Breast epithelium (tissue), 4 donors: ENCODE data around the gene IFNL4. TPM values are rescaled to one million over a fixed set of nuclear protein-coding genes. Genes with fewer than 3 reads are reported as not detected.
"Not testable (repeated sequence)": the region's sequence is repeated elsewhere in the genome, so short reads cannot be mapped to it uniquely, and the experiment has no call there.

Experiments used
- DNase-seq, 2 donors: peaks; one replicate each; pipeline ENCODE4 v3.0.0-alpha.2; 2019; ENCODE audit warnings: low spot score in 2 of 2
- H3K27ac ChIP-seq, 2 donors: fragments of 200-600 bp; sonication (generic) in 1 of 2; one replicate each; pipeline ENCODE4 v1.5.1; 2016 to 2019; ENCODE audit warnings: mild to moderate bottlenecking in 1 of 2
- H3K27me3 ChIP-seq, 2 donors: fragments of 200-600 bp; sonication (generic) in 1 of 2; one replicate each; pipeline versions ENCODE4 v1.5.1 to v1.6.0; 2017 to 2019; ENCODE audit warnings: control low read depth in 1 of 2, mild to moderate bottlenecking in 1 of 2
- H3K36me3 ChIP-seq: fragments of 200-600 bp; one replicate; pipeline ENCODE4 v1.5.1; 2019
- H3K4me1 ChIP-seq, 2 donors: fragments of 200-600 bp; sonication (generic); one replicate each; pipeline ENCODE4 v1.5.1; 2016 to 2019; ENCODE audit warnings: control low read depth in 1 of 2
- H3K4me3 ChIP-seq, 3 donors: fragments of 200-600 bp; sonication (generic); 1 replicate in 2 of 3; 2 replicates in 1 of 3; pipeline ENCODE4 v1.5.1; 2016 to 2019; ENCODE audit warnings: mild to moderate bottlenecking in 3 of 3, moderate library complexity in 2 of 3
- H3K9me3 ChIP-seq, 2 donors: fragments of 200-600 bp; sonication (generic) in 1 of 2; one replicate each; pipeline ENCODE4 v1.5.1; 2016 to 2019; ENCODE audit warnings: control low read depth in 1 of 2
- CTCF ChIP-seq, 3 donors: fragments of 450-650 bp; IDR thresholded peaks; one replicate each; pipeline ENCODE4 v1.5.1; 2016 to 2017; ENCODE audit warnings: antibody characterized with exemption in 3 of 3, mild to moderate bottlenecking in 3 of 3, moderate library complexity in 3 of 3
- POLR2A ChIP-seq: fragments of 450-650 bp; IDR thresholded peaks from one replicate; pipeline ENCODE4 v1.6.1; 2016; ENCODE audit warnings: antibody characterized with exemption, mild to moderate bottlenecking, moderate library complexity
- POLR2AphosphoS5 ChIP-seq, 3 donors: sonication (generic); formaldehyde crosslinking; IDR thresholded peaks; one replicate each; pipeline ENCODE4 v1.6.1; 2017; ENCODE audit warnings: antibody characterized with exemption in 3 of 3
- intact Hi-C: fragments of 100-400 bp; cut with DNase I; formaldehyde crosslinking; loops from one replicate; pipeline ENCODE4 v1.15.1; 2023; ENCODE audit warnings: low total_unique reads
- total RNA-seq, 3 donors: library from RNA; depleted of rRNA; stranded (reverse); fragments of >200 nt; gene quantifications; one replicate each; pipeline ENCODE4 v1.1.0, GENCODE V29; 2016

Gene IFNL4
- total RNA-seq, 3 donors from 2014 or later, result not detected

GRCh38 chr19:39224910-39225309 is 23.7 kb downstream of the IFNL4 start:
- no peak for DNase-seq
- H3K27ac ChIP-seq, result no peak overlapping the region
- TF ChIP-seq CTCF (IDR thresholded peaks at IDR 0.05), result no peak
- no peak for TF ChIP-seq POLR2A
- TF ChIP-seq POLR2AphosphoS5 (IDR thresholded peaks at IDR 0.05), result no peak
- H3K27me3 ChIP-seq, result no peaks in the 10 kb centered on the region
- no peaks in the 10 kb centered on the region for H3K9me3 ChIP-seq
- no peak overlapping the region for H3K4me3 ChIP-seq
- H3K36me3 ChIP-seq, result no peaks in the 10 kb centered on the region
- intact Hi-C loops, result no loop called here
- H3K4me1 ChIP-seq, result no peaks in the 10 kb centered on the region

DNA sequence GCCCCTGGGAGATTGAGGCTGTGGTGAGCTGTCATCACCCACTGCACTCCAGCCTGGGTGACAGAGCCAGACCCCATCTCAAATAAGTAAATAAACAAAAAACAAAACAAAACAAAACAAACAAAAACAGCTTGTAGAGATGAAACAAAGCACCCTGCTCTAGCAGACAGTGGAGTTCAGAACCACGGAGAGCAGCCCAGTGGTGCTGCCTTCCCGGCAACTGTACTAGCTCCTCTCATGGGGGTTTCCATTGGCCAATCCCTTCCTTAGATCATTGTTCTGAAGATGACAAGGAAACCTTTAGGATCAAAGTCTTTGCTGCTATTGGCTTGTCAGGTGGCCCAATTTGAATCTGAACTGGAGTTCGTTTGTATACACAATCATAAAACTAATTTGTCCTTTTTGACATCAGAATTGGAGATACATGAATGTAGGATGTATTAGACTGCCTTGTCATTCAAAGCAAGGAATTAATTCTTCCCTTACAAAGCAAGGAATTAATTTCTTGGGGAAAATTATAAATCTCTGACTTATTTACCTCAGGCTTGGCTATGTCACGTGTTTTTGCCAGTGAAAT is 24.9 kb downstream of the IFNL4 start:
- TF ChIP-seq POLR2A, result no peak
- no peak for TF ChIP-seq POLR2AphosphoS5 (IDR thresholded peaks at IDR 0.05)
- no peak for TF ChIP-seq CTCF (IDR thresholded peaks at IDR 0.05)
- H3K4me3 ChIP-seq, result no peak overlapping the region
- intact Hi-C loops, result no loop called here

GRCh38 chr19:39219108-39219507 is 29.5 kb downstream of the IFNL4 start:
- not testable (repeated sequence) for H3K27me3 ChIP-seq, H3K4me1 ChIP-seq

More for the DNA sequence above, 24.9 kb downstream of the IFNL4 start:
- Histone ChIP-seq H3K9me3 (no peaks in the 10 kb centered on the region), H3K27me3 (no peaks in the 10 kb centered on the region), H3K27ac (no peak overlapping the region), H3K4me1 (no peaks in the 10 kb centered on the region), H3K36me3 (no peaks in the 10 kb centered on the region)
- DNase-seq, result no peak

DNA sequence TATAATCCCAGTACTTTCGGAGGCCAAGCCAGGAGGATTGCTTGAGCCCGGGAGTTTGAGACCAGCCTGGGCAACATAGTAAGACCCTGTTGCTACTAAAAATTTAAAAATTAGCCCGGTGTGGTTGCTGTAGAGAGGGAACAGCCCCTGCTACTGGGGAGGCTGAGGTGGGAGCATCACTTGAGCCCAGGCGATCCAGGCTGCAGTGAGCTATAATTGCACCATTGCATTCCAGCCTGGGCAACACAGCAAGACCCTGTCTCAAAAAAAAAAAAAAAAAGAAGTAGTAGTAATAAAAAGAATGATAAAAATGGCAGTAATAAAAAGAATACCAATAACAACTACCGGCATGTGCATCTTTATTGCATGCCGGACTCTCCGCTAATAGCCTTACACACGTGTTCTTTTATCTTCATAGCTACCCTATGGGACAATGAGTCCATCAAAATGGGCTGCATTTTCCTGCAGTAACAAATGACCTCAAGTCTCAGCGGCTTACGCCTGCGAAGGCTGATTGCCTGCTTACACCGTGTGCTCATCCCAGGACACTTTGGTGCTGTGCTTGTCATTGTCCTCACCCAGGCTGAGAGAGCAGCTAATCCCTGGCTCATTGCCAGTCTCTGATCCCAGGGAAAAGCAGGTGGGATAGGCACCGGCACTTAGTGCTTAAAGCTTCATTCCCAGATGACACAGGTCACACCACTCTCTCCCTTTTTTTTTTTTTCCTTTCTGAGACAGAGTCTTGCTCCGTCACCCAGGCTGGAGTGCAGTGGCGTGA is 30.2 kb downstream of the IFNL4 start:
- Histone ChIP-seq H3K4me1 (no peaks in the 10 kb centered on the region), H3K4me3 (no peak overlapping the region), H3K9me3 (peaks cover 0 to 4% of the 10 kb centered on the region in 2 donors), H3K36me3 (no peaks in the 10 kb centered on the region), H3K27ac (no peak overlapping the region), H3K27me3 (no peaks in the 10 kb centered on the region)
- no peak for TF ChIP-seq CTCF (IDR thresholded peaks at IDR 0.05)
- no peak for TF ChIP-seq POLR2A
- no peak for TF ChIP-seq POLR2AphosphoS5 (IDR thresholded peaks at IDR 0.05)
- intact Hi-C loops, result no loop called here
- DNase-seq, result no peak

More at GRCh38 chr19:39219108-39219507, 29.5 kb downstream of the IFNL4 start:
- H3K27ac ChIP-seq, intact Hi-C loops, H3K4me3 ChIP-seq, H3K36me3 ChIP-seq, H3K9me3 ChIP-seq, DNase-seq: not testable (repeated sequence)

DNA sequence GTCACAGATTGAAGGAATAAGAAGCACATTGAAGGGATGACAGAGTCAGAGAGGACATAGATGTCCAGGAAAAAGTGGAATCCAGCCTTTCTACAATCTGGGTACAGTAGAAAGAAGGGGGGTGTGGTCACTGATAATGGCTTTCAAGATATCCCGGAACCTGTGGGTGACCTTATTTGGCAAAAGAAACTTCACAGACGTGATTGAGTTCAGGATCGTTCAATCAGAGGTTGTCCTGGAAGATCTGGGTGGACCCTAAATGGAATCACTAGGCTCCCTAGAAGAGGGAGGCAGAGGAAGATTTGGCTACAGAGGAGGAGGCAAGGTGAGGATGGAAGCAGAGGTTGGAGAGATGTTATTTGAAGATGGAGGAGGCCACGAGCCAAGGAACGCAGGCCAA is 31.6 kb downstream of the IFNL4 start:
- Histone ChIP-seq H3K36me3 (no peaks in the 10 kb centered on the region), H3K4me3 (no peak overlapping the region), H3K27ac (no peak overlapping the region), H3K9me3 (peaks cover 0 to 4% of the 10 kb centered on the region in 2 donors), H3K27me3 (no peaks in the 10 kb centered on the region), H3K4me1 (no peaks in the 10 kb centered on the region)
- TF ChIP-seq CTCF (IDR thresholded peaks at IDR 0.05) (no peak), POLR2A (no peak), POLR2AphosphoS5 (IDR thresholded peaks at IDR 0.05) (no peak)
- DNase-seq, result no peak
- intact Hi-C loops, result no loop called here

GRCh38 chr19:39215323-39215722 is 33.3 kb downstream of the IFNL4 start:
- H3K27ac ChIP-seq, intact Hi-C loops: not testable (repeated sequence)

More at GRCh38 chr19:39215323-39215722, 33.3 kb downstream of the IFNL4 start:
- H3K4me3 ChIP-seq, H3K4me1 ChIP-seq, H3K9me3 ChIP-seq, H3K27me3 ChIP-seq, DNase-seq, H3K36me3 ChIP-seq: not testable (repeated sequence)
